ENCODE measurements around the gene GALNT8. TPM values are rescaled to one million over a fixed set of nuclear protein-coding genes. Genes with fewer than 3 reads are reported as not detected.

Gene GALNT8
- total and polyA plus RNA-seq, 2 donors (not counting 1 experiment from before 2014, with no cell fraction given), result 0.30 to 1.3 TPM

DNA sequence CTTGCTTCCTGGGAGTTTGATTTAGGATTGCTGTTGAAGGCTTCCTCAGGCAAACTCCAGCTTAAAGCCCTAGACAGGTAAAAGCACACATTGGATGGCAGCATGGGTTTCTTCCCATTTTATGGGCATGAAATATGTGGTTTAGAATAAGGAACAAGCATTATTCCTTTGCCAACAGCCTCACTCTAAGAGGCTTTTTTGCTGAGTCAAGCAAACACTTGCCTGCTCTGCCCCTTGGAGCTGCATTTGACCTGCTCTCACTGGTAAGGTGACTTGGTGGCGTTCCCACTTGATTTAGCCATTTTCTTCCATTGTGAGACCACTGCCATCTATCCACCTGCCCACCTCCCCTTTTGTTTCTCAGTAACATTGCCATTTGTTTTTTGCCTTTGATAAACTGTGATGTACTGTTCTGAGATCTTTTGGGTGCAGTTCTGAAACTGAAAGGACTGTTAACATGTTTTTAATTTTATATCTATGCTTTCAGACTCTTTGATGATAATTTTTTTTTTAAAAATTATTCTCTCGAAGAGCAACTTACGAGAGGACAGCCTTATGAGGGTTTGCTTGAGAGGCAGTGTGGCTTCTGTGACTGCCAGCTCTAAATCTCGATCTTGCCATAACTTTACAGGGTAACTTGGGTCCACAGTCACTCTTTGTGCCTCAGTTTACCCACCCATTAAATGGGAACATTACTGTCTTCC lies 92.6 kb downstream of the GALNT8 start:
- H3K79me2 ChIP-seq (ENCODE audit: control insufficient read depth, insufficient read depth, low read length), result no peaks in the 10 kb centered on the region
- no peak overlapping the region for H2AFZ ChIP-seq (ENCODE audit: insufficient read depth, low read depth, low read length, poor library complexity, severe bottlenecking)
- Mint-ChIP-seq H3K4me3 (no peak overlapping the region), H3K4me1 (peaks cover 44% of the 10 kb centered on the region), H3K27me3 (peaks cover 36% of the 10 kb centered on the region), H3K27ac (no peak overlapping the region), H3K9me3 (ENCODE audit: insufficient read depth) (no peaks in the 10 kb centered on the region)
- POLR2A ChIA-PET, result no interaction called here
- H3K4me1 ChIP-seq (ENCODE audit: control insufficient read depth in 2 of 2, insufficient read depth in 2 of 2, low read length in 2 of 2), result peaks cover 26 to 29% of the 10 kb centered on the region in 2 donors
- no peak for ATAC-seq (ENCODE audit: low read depth)
- no peak for DNase-seq
- no peak for TF ChIP-seq EZH2 (IDR thresholded peaks at IDR 0.05; ENCODE audit: borderline replicate concordance, insufficient read depth, low read depth, low read length, poor library complexity, severe bottlenecking)
- TF ChIP-seq, protein P1, sequence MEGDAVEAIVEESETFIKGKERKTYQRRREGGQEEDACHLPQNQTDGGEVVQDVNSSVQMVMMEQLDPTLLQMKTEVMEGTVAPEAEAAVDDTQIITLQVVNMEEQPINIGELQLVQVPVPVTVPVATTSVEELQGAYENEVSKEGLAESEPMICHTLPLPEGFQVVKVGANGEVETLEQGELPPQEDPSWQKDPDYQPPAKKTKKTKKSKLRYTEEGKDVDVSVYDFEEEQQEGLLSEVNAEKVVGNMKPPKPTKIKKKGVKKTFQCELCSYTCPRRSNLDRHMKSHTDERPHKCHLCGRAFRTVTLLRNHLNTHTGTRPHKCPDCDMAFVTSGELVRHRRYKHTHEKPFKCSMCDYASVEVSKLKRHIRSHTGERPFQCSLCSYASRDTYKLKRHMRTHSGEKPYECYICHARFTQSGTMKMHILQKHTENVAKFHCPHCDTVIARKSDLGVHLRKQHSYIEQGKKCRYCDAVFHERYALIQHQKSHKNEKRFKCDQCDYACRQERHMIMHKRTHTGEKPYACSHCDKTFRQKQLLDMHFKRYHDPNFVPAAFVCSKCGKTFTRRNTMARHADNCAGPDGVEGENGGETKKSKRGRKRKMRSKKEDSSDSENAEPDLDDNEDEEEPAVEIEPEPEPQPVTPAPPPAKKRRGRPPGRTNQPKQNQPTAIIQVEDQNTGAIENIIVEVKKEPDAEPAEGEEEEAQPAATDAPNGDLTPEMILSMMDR (IDR thresholded peaks at IDR 0.05), result no peak
- no peak overlapping the region for H3K4me3 ChIP-seq (ENCODE audit: control extremely low read depth in 1 of 5, extremely low read depth in 1 of 5, insufficient read depth in 1 of 5, low read depth in 2 of 5, low read length in 4 of 5)
- WGBS (ENCODE audit: insufficient coverage), result no CpG with 5 or more reads among the region's 4 CpGs
- CTCF ChIA-PET, result interaction anchor here (0.7 to 1.7 kb wide), 2 partner anchors 10 to 44 kb away, joined by 3 to 6 read pairs; no protein-coding TSS in a partner anchor
- no peak overlapping the region for H3K4me2 ChIP-seq (replicated peaks; ENCODE audit: low read depth, low read length, poor library complexity, severe bottlenecking)
- H4K20me1 ChIP-seq (ENCODE audit: control insufficient read depth, insufficient read depth, low read length, poor library complexity, severe bottlenecking), result no peaks in the 10 kb centered on the region
- intact Hi-C loops (cut with micrococcal nuclease), result no loop called here
- no peaks in the 10 kb centered on the region for H3K36me3 ChIP-seq (replicated peaks in 1 of 2; ENCODE audit: control extremely low read depth in 1 of 2, control insufficient read depth in 1 of 2, extremely low read depth in 1 of 2, insufficient read depth in 2 of 2, low read length in 1 of 2)
- no peak overlapping the region for H3K27ac ChIP-seq (ENCODE audit: low read length in 2 of 2)
- no peak overlapping the region for H3K9ac ChIP-seq (ENCODE audit: low read length)
- H3K27me3 ChIP-seq (replicated peaks in 1 of 4; ENCODE audit: control extremely low read depth in 1 of 4, control insufficient read depth in 3 of 4, insufficient read depth in 4 of 4, low read length in 3 of 4), result peaks cover 0 to 50% (median 8%) of the 10 kb centered on the region in 4 experiments
- H3K9me3 ChIP-seq (ENCODE audit: control extremely low read depth in 1 of 3, control insufficient read depth in 2 of 3, insufficient read depth in 1 of 3, low read length in 2 of 3), result peaks cover 0 to 7% (median 0%) of the 10 kb centered on the region in 3 donors

DNA sequence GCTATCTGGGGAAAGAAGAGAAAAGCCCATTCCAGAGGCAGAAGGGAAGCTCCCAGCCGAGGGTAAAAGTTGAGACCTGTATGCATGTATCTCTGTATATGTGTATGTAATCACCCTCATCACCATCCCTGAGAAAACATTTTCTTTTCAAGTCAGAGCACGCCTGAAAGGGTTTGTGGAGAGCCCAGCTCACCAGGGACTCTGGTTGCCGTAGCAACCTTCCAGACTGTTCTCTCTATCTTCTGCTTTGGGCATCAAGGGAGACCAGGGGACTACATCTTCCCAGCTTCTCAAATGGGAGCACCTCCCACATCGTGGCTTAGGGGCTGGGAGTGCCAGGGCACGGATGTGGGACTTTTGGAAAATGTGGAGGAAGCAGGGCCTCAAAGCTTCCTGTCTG lies 93.5 kb downstream of the GALNT8 start:
- ChIA-PET CTCF (interaction anchor here (0.6 to 1.7 kb wide), 3 partner anchors 9 to 193 kb away, joined by 3 to 6 read pairs (median 3); no protein-coding TSS in a partner anchor), POLR2A (no interaction called here)
- Histone ChIP-seq H3K4me2 (replicated peaks; ENCODE audit: low read depth, low read length, poor library complexity, severe bottlenecking) (no peak overlapping the region), H3K79me2 (ENCODE audit: control insufficient read depth, insufficient read depth, low read length) (no peaks in the 10 kb centered on the region), H3K36me3 (replicated peaks in 1 of 2; ENCODE audit: control extremely low read depth in 1 of 2, control insufficient read depth in 1 of 2, extremely low read depth in 1 of 2, insufficient read depth in 2 of 2, low read length in 1 of 2) (no peaks in the 10 kb centered on the region), H3K9me3 (ENCODE audit: control extremely low read depth in 1 of 3, control insufficient read depth in 2 of 3, insufficient read depth in 1 of 3, low read length in 2 of 3) (peaks cover 0 to 7% (median 0%) of the 10 kb centered on the region in 3 donors), H3K4me1 (ENCODE audit: control insufficient read depth in 2 of 2, insufficient read depth in 2 of 2, low read length in 2 of 2) (peaks cover 32 to 36% of the 10 kb centered on the region in 2 donors), H4K20me1 (ENCODE audit: control insufficient read depth, insufficient read depth, low read length, poor library complexity, severe bottlenecking) (no peaks in the 10 kb centered on the region), H2AFZ (ENCODE audit: insufficient read depth, low read depth, low read length, poor library complexity, severe bottlenecking) (no peak overlapping the region), H3K27me3 (replicated peaks in 1 of 4; ENCODE audit: control extremely low read depth in 1 of 4, control insufficient read depth in 3 of 4, insufficient read depth in 4 of 4, low read length in 3 of 4) (peaks cover 0 to 50% (median 8%) of the 10 kb centered on the region in 4 experiments), H3K27ac (ENCODE audit: low read length in 2 of 2) (no peak overlapping the region), H3K4me3 (ENCODE audit: control extremely low read depth in 1 of 5, extremely low read depth in 1 of 5, insufficient read depth in 1 of 5, low read depth in 2 of 5, low read length in 4 of 5) (no peak overlapping the region), H3K9ac (ENCODE audit: low read length) (no peak overlapping the region)
- no peak for DNase-seq
- H3K27me3 Mint-ChIP-seq, result peaks cover 32% of the 10 kb centered on the region
- intact Hi-C loops (cut with micrococcal nuclease), result no loop called here
- no peak for TF ChIP-seq EZH2 (IDR thresholded peaks at IDR 0.05; ENCODE audit: borderline replicate concordance, insufficient read depth, low read depth, low read length, poor library complexity, severe bottlenecking)
- TF ChIP-seq, protein P1 (IDR thresholded peaks at IDR 0.05), result no peak
- no peak overlapping the region for H3K4me3 Mint-ChIP-seq
- 93% methylated on average over 2 of the region's 5 CpGs for WGBS (ENCODE audit: insufficient coverage)
- H3K4me1 Mint-ChIP-seq, result peaks cover 48% of the 10 kb centered on the region
- no peak for ATAC-seq (ENCODE audit: low read depth)
- no peaks in the 10 kb centered on the region for H3K9me3 Mint-ChIP-seq (ENCODE audit: insufficient read depth)
- no peak overlapping the region for H3K27ac Mint-ChIP-seq

All from B cell (primary cell).